WTC11 (cell line): ENCODE results near the gene PIGN.

Source experiments
- ETV6 ChIP-seq: sonication (generic); formaldehyde crosslinking; IDR thresholded peaks from 2 replicates; pipeline ENCODE4 v1.8.1; 2022; ENCODE audit warnings: mild to moderate bottlenecking, missing genetic modification reagents
- FOXJ3 ChIP-seq: sonication (generic); formaldehyde crosslinking; IDR thresholded peaks from 2 replicates; pipeline ENCODE4 v1.9.0; 2021; ENCODE audit warnings: missing genetic modification reagents, mild to moderate bottlenecking, borderline replicate concordance
- FOXK1 ChIP-seq: sonication (generic); formaldehyde crosslinking; IDR thresholded peaks from 2 replicates; pipeline ENCODE4 v1.8.0; 2022; ENCODE audit warnings: mild to moderate bottlenecking, moderate library complexity, missing genetic modification reagents
- NR3C1 ChIP-seq: sonication (generic); formaldehyde crosslinking; conservative IDR thresholded peaks from 2 replicates; pipeline ENCODE4 v1.8.1; 2023; ENCODE audit warnings: low read depth, mild to moderate bottlenecking, missing genetic modification reagents
- SOX15 ChIP-seq: fragments of 250-450 bp; sonication (Bioruptor Pico); IDR thresholded peaks from 2 replicates; pipeline ENCODE4 v1.9.0; 2021; ENCODE audit warnings: mild to moderate bottlenecking
- ZNF121 ChIP-seq: sonication (generic); formaldehyde crosslinking; IDR thresholded peaks from 2 replicates; pipeline ENCODE4 v1.8.0; 2023; ENCODE audit warnings: missing genetic modification reagents
- TF ChIP-seq, protein P1 (sequence below): fragments of 200-600 bp; IDR thresholded peaks from 2 replicates; pipeline ENCODE4 v1.8.0; 2022; ENCODE audit warnings: antibody characterized with exemption
- TF ChIP-seq, protein P2 (sequence below): sonication (generic); formaldehyde crosslinking; conservative IDR thresholded peaks from 2 replicates; pipeline ENCODE4 v1.8.1; 2023; ENCODE audit warnings: mild to moderate bottlenecking, low read depth, missing genetic modification reagents, moderate library complexity

DNA sequence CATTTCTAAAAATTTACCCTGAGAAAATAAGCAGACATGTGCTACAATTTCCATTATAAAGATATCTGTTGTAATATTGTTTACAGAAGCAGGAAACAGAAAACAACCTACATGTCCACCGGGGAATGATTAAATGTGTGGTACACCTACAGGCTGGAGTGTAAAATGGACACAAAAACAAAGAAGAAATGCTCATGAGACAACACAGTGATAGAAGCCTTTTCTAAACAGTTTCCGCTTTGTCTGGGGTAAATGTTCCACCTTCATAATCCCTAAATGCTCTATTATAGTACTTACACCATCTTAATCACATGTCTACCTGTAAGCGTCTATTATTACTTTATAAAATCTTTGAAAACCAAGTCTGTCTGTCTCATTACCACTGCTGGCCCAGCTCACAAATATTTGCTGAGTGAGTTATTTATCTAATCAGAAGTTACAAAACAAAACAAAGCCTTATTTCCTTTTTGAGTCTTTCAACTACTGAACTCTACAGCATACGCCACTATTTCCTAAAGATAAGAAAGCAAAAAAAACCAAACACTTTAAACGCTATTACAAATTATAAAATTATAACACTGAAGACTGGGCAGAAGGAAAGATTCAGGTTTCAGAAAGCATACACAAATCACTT is 95.3 kb downstream of the PIGN start:
- TF ChIP-seq, protein P1, sequence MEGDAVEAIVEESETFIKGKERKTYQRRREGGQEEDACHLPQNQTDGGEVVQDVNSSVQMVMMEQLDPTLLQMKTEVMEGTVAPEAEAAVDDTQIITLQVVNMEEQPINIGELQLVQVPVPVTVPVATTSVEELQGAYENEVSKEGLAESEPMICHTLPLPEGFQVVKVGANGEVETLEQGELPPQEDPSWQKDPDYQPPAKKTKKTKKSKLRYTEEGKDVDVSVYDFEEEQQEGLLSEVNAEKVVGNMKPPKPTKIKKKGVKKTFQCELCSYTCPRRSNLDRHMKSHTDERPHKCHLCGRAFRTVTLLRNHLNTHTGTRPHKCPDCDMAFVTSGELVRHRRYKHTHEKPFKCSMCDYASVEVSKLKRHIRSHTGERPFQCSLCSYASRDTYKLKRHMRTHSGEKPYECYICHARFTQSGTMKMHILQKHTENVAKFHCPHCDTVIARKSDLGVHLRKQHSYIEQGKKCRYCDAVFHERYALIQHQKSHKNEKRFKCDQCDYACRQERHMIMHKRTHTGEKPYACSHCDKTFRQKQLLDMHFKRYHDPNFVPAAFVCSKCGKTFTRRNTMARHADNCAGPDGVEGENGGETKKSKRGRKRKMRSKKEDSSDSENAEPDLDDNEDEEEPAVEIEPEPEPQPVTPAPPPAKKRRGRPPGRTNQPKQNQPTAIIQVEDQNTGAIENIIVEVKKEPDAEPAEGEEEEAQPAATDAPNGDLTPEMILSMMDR: no peak
- TF ChIP-seq FOXJ3 (CRISPR knock-in tag) (no peak), NR3C1 (no peak), ETV6 (CRISPR knock-in tag) (no peak), SOX15 (CRISPR knock-in tag) (no peak), ZNF121 (CRISPR knock-in tag) (no peak), FOXK1 (CRISPR knock-in tag) (no peak)
- TF ChIP-seq, protein P2, sequence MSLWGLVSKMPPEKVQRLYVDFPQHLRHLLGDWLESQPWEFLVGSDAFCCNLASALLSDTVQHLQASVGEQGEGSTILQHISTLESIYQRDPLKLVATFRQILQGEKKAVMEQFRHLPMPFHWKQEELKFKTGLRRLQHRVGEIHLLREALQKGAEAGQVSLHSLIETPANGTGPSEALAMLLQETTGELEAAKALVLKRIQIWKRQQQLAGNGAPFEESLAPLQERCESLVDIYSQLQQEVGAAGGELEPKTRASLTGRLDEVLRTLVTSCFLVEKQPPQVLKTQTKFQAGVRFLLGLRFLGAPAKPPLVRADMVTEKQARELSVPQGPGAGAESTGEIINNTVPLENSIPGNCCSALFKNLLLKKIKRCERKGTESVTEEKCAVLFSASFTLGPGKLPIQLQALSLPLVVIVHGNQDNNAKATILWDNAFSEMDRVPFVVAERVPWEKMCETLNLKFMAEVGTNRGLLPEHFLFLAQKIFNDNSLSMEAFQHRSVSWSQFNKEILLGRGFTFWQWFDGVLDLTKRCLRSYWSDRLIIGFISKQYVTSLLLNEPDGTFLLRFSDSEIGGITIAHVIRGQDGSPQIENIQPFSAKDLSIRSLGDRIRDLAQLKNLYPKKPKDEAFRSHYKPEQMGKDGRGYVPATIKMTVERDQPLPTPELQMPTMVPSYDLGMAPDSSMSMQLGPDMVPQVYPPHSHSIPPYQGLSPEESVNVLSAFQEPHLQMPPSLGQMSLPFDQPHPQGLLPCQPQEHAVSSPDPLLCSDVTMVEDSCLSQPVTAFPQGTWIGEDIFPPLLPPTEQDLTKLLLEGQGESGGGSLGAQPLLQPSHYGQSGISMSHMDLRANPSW: no peak
